ENCODE data around the gene SNX21. TPM values are rescaled to one million over a fixed set of nuclear protein-coding genes. Genes with fewer than 3 reads are reported as not detected.
A peak's percentile ranks its signal among the peaks of the same experiment; 100 is the strongest.

Gene SNX21
- total and polyA plus RNA-seq, 4 donors = 3.8 to 10.6 (median 4.8) TPM

DNA sequence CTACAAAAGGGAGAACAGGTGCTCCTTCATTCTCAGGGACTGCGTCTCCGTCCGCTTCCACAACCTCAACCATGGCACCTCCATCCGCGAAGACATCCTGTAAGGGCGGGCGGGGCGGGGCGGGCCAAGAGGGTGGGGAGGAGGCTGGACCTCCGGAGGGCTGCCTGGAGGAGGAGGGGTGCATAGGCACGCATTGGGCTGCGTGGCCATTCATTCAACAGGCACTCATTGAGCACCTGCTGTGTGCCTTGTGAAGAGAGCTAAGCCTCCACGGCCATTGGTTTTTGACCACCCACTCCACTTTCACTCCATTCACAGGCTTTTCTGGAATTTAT, 24.2 kb downstream of the SNX21 start:
- Histone ChIP-seq H3K27me3 (ENCODE audit: control insufficient read depth in 4 of 4, insufficient read depth in 4 of 4, low read length in 3 of 4) (no peaks in the 10 kb centered on the region), H3K36me3 (ENCODE audit: control insufficient read depth in 4 of 4, insufficient read depth in 3 of 4, low read depth in 1 of 4, low read length in 3 of 4) (peaks cover 2 to 5% (median 3%) of the 10 kb centered on the region in 4 donors), H3K27ac (ENCODE audit: low read depth in 1 of 2, low read length in 2 of 2) (peak overlapping the region; percentile 67 to 86), H3K4me1 (ENCODE audit: control insufficient read depth in 4 of 4, insufficient read depth in 4 of 4, low read length in 3 of 4) (peaks cover 12 to 28% (median 22%) of the 10 kb centered on the region in 4 donors), H3K9ac (ENCODE audit: low read depth in 1 of 2, low read length in 2 of 2) (peak overlapping the region in 1 of 2 donors; percentile 73), H3K9me3 (ENCODE audit: control insufficient read depth in 4 of 4, low read length in 3 of 4) (no peaks in the 10 kb centered on the region), H3K4me3 (ENCODE audit: low read depth in 1 of 3, low read length in 3 of 3) (peak overlapping the region; percentile 68 to 100 (median 94))
- 17% methylated on average over 13 of the region's 13 CpGs for WGBS
- no peak for DNase-seq (ENCODE audit: low spot score)
- TF ChIP-seq, protein P1, sequence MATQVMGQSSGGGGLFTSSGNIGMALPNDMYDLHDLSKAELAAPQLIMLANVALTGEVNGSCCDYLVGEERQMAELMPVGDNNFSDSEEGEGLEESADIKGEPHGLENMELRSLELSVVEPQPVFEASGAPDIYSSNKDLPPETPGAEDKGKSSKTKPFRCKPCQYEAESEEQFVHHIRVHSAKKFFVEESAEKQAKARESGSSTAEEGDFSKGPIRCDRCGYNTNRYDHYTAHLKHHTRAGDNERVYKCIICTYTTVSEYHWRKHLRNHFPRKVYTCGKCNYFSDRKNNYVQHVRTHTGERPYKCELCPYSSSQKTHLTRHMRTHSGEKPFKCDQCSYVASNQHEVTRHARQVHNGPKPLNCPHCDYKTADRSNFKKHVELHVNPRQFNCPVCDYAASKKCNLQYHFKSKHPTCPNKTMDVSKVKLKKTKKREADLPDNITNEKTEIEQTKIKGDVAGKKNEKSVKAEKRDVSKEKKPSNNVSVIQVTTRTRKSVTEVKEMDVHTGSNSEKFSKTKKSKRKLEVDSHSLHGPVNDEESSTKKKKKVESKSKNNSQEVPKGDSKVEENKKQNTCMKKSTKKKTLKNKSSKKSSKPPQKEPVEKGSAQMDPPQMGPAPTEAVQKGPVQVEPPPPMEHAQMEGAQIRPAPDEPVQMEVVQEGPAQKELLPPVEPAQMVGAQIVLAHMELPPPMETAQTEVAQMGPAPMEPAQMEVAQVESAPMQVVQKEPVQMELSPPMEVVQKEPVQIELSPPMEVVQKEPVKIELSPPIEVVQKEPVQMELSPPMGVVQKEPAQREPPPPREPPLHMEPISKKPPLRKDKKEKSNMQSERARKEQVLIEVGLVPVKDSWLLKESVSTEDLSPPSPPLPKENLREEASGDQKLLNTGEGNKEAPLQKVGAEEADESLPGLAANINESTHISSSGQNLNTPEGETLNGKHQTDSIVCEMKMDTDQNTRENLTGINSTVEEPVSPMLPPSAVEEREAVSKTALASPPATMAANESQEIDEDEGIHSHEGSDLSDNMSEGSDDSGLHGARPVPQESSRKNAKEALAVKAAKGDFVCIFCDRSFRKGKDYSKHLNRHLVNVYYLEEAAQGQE (IDR thresholded peaks at IDR 0.05) = no peak
- no peak for TF ChIP-seq TAF1 (conservative IDR thresholded peaks at IDR 0.05)
- no peak for TF ChIP-seq HNF4G (IDR thresholded peaks at IDR 0.05)

DNA sequence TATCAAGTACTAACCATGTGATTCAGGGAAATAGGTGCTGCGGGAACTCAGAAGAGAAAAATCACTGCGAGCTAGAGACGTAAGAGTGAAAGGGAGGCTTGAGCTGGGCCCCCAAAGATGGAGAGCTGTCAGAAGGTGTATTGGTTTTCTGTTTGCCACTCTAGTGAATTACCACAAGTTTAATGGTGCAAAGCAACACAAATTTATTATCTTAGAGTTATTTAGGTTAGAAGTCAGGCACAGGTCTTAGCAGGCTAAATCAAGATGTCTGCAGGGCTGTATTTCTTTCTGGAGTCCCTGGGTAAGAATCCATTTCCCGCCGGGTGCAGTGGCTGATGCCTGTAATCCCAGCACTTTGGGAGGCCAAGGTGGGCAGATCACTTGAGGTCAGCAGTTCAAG, 26.3 kb downstream of the SNX21 start:
- Histone ChIP-seq H3K4me1 (ENCODE audit: control insufficient read depth in 4 of 4, insufficient read depth in 4 of 4, low read length in 3 of 4) (peaks cover 12 to 28% (median 19%) of the 10 kb centered on the region in 4 donors), H3K27me3 (ENCODE audit: control insufficient read depth in 4 of 4, insufficient read depth in 4 of 4, low read length in 3 of 4) (no peaks in the 10 kb centered on the region), H3K27ac (ENCODE audit: low read depth in 1 of 2, low read length in 2 of 2) (no peak overlapping the region), H3K9me3 (ENCODE audit: control insufficient read depth in 4 of 4, low read length in 3 of 4) (no peaks in the 10 kb centered on the region), H3K4me3 (ENCODE audit: low read depth in 1 of 3, low read length in 3 of 3) (no peak overlapping the region), H3K36me3 (ENCODE audit: control insufficient read depth in 4 of 4, insufficient read depth in 3 of 4, low read depth in 1 of 4, low read length in 3 of 4) (no peaks in the 10 kb centered on the region), H3K9ac (ENCODE audit: low read depth in 1 of 2, low read length in 2 of 2) (no peak overlapping the region)
- 95% methylated on average over 5 of the region's 5 CpGs for WGBS
- TF ChIP-seq NR2F2 (IDR thresholded peaks at IDR 0.05) (no peak), SP1 (IDR thresholded peaks at IDR 0.05) (no peak), TAF1 (conservative IDR thresholded peaks at IDR 0.05) (no peak), RXRA (IDR thresholded peaks at IDR 0.05) (no peak), YY1 (IDR thresholded peaks at IDR 0.05) (no peak), FOXA1 (IDR thresholded peaks at IDR 0.05) (no peak), JUND (IDR thresholded peaks at IDR 0.05) (no peak), RAD21 (IDR thresholded peaks at IDR 0.05) (no peak), HNF4G (IDR thresholded peaks at IDR 0.05) (no peak), EGR1 (IDR thresholded peaks at IDR 0.05; ENCODE audit: low read depth in 2 of 2) (no peak), HNF4A (conservative IDR thresholded peaks at IDR 0.05) (no peak)
- TF ChIP-seq, protein P2, sequence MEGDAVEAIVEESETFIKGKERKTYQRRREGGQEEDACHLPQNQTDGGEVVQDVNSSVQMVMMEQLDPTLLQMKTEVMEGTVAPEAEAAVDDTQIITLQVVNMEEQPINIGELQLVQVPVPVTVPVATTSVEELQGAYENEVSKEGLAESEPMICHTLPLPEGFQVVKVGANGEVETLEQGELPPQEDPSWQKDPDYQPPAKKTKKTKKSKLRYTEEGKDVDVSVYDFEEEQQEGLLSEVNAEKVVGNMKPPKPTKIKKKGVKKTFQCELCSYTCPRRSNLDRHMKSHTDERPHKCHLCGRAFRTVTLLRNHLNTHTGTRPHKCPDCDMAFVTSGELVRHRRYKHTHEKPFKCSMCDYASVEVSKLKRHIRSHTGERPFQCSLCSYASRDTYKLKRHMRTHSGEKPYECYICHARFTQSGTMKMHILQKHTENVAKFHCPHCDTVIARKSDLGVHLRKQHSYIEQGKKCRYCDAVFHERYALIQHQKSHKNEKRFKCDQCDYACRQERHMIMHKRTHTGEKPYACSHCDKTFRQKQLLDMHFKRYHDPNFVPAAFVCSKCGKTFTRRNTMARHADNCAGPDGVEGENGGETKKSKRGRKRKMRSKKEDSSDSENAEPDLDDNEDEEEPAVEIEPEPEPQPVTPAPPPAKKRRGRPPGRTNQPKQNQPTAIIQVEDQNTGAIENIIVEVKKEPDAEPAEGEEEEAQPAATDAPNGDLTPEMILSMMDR (IDR thresholded peaks at IDR 0.05; ENCODE audit: low read depth, low read length, missing input control) = no peak
- TF ChIP-seq, protein P3, sequence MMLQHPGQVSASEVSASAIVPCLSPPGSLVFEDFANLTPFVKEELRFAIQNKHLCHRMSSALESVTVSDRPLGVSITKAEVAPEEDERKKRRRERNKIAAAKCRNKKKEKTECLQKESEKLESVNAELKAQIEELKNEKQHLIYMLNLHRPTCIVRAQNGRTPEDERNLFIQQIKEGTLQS (IDR thresholded peaks at IDR 0.05) = no peak
- TF ChIP-seq, protein P4, sequence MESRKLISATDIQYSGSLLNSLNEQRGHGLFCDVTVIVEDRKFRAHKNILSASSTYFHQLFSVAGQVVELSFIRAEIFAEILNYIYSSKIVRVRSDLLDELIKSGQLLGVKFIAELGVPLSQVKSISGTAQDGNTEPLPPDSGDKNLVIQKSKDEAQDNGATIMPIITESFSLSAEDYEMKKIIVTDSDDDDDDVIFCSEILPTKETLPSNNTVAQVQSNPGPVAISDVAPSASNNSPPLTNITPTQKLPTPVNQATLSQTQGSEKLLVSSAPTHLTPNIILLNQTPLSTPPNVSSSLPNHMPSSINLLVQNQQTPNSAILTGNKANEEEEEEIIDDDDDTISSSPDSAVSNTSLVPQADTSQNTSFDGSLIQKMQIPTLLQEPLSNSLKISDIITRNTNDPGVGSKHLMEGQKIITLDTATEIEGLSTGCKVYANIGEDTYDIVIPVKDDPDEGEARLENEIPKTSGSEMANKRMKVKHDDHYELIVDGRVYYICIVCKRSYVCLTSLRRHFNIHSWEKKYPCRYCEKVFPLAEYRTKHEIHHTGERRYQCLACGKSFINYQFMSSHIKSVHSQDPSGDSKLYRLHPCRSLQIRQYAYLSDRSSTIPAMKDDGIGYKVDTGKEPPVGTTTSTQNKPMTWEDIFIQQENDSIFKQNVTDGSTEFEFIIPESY (IDR thresholded peaks at IDR 0.05) = no peak
- TF ChIP-seq, protein P5, sequence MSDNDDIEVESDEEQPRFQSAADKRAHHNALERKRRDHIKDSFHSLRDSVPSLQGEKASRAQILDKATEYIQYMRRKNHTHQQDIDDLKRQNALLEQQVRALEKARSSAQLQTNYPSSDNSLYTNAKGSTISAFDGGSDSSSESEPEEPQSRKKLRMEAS (IDR thresholded peaks at IDR 0.05) = no peak
- no peak for DNase-seq (ENCODE audit: low spot score)
